Fibroblast of mammary gland (primary cell): ENCODE data around the gene NOTCH1.

Experiments
- DNase-seq: peaks from one replicate; pipeline ENCODE4 v3.0.0-alpha.2; 2010; ENCODE audit warnings: low read depth
- H3K4me3 ChIP-seq: 2 replicates; pipeline ENCODE4 v1.5.1; 2011; ENCODE audit warnings: low read depth, mild to moderate bottlenecking, low read length, moderate library complexity; ENCODE audit not compliant: control insufficient read depth
- TF ChIP-seq, protein P1 (sequence below): conservative IDR thresholded peaks from 2 replicates; pipeline ENCODE4 v1.5.1; 2011; ENCODE audit warnings: low read depth, low read length, inconsistent platforms; ENCODE audit not compliant: control insufficient read depth, insufficient read depth

Gene NOTCH1

GRCh38 chr9:136522314-136523237 lies 23.3 kb downstream of the NOTCH1 start:
- H3K4me3 ChIP-seq: no peak overlapping the region
- TF ChIP-seq, protein P1, sequence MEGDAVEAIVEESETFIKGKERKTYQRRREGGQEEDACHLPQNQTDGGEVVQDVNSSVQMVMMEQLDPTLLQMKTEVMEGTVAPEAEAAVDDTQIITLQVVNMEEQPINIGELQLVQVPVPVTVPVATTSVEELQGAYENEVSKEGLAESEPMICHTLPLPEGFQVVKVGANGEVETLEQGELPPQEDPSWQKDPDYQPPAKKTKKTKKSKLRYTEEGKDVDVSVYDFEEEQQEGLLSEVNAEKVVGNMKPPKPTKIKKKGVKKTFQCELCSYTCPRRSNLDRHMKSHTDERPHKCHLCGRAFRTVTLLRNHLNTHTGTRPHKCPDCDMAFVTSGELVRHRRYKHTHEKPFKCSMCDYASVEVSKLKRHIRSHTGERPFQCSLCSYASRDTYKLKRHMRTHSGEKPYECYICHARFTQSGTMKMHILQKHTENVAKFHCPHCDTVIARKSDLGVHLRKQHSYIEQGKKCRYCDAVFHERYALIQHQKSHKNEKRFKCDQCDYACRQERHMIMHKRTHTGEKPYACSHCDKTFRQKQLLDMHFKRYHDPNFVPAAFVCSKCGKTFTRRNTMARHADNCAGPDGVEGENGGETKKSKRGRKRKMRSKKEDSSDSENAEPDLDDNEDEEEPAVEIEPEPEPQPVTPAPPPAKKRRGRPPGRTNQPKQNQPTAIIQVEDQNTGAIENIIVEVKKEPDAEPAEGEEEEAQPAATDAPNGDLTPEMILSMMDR: no peak
- no peak for DNase-seq

DNA sequence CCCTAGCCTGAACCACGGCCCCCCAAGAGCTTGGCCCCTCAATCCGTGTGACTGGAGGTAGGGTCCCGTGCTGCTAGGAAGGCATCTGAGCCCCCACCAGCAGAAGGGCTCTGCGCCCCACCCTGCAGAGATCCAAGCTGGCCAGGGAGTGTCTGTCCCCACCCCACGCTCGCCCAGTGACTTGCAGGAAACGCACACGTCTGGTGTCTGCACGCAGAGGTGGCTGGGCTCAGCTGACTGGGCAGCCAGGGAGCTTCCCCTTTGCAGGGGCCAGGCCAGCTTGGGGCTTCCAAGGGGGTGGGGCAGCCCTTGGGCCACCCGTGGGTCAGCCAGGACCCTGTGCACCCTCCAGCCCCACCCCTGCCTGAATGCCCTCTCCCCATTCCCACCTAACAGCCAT lies 24.3 kb downstream of the NOTCH1 start:
- no peak for DNase-seq
- no peak overlapping the region for H3K4me3 ChIP-seq
- TF ChIP-seq, protein P1: no peak

DNA sequence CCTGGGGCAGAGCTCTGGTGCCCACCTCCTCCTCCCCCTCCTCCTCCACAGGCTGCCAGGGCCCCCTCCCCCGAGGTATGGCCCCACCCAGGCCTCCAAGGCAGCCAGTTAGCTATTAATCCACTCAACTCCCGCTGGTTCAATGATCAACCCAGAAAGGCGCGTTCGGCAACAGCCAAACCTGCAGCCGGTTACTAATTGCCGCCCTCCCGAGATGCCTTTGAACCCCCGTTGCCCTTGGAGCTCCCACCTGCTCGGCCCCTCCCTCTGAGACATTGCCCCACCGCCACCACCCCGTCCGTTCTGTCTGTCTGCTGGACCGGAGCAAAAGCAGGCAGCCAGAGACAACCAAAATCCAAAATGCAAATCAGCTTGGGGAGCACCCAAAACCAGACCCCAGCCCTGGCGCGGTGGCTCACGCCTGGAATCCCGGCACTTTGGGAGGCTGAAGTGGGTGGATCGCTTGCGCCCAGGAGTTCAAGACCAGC lies 25.8 kb downstream of the NOTCH1 start:
- H3K4me3 ChIP-seq: no peak overlapping the region
- DNase-seq: no peak
- TF ChIP-seq, protein P1: no peak

GRCh38 chr9:136519263-136520052 lies 26.4 kb downstream of the NOTCH1 start:
- TF ChIP-seq, protein P1: no peak
- no peak for DNase-seq
- no peak overlapping the region for H3K4me3 ChIP-seq

DNA sequence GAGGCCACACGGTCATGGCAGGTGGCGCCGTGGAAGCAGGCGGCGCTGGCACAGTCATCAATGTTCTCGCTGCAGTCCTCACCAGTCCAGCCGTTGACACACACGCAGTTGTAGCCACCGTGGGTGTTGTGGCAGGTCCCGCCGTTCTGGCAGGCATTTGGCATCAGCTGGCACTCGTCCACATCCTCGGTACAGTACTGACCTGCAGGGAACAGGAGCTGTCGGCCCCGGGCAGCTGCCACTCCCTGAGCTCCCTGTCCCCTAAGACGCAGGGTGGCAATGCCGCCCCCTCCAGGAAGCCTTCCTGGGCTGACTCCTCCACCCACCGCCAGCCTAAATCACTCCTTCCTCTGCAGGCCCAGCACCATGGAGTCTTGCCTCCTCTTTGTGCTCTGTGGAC lies 27.2 kb downstream of the NOTCH1 start:
- no peak for DNase-seq
- TF ChIP-seq, protein P1: no peak
- no peak overlapping the region for H3K4me3 ChIP-seq

GRCh38 chr9:136517950-136518349 lies 27.9 kb downstream of the NOTCH1 start:
- TF ChIP-seq, protein P1: no peak
- no peak for DNase-seq
- no peak overlapping the region for H3K4me3 ChIP-seq
